Fibroblast of lung (primary cell): ENCODE measurements around the gene PPP1R1C. TPM values are rescaled to one million over a fixed set of nuclear protein-coding genes. Genes with fewer than 3 reads are reported as not detected.

Experiments used
- DNase-seq, 2 donors: peaks; one replicate each; pipeline versions ENCODE4 v3.0.0 to v3.0.0-alpha.2; 2010; ENCODE audit warnings: low read depth in 2 of 2
- H2AFZ ChIP-seq: 2 replicates; pipeline ENCODE4 v1.5.1; 2012; ENCODE audit warnings: low read length, control low read depth, inconsistent platforms
- H3K27ac ChIP-seq: 2 replicates; pipeline ENCODE4 v1.5.1; 2011; ENCODE audit warnings: low read length, control low read depth; ENCODE audit not compliant: insufficient read depth
- H3K27me3 ChIP-seq: 2 replicates; pipeline ENCODE4 v1.5.1; 2011; ENCODE audit warnings: mild to moderate bottlenecking, low read length; ENCODE audit not compliant: control insufficient read depth, insufficient read depth
- H3K36me3 ChIP-seq: 2 replicates; pipeline ENCODE4 v1.5.1; 2011; ENCODE audit warnings: low read length; ENCODE audit not compliant: control insufficient read depth, insufficient read depth
- H3K4me1 ChIP-seq: 2 replicates; pipeline ENCODE4 v1.5.1; 2011; ENCODE audit warnings: low read length; ENCODE audit not compliant: control insufficient read depth, insufficient read depth; ENCODE audit errors: extremely low read depth
- H3K4me2 ChIP-seq: 2 replicates; pipeline ENCODE4 v1.5.1; 2011; ENCODE audit warnings: low read length, control low read depth; ENCODE audit not compliant: insufficient read depth; ENCODE audit errors: extremely low read depth
- H3K4me3 ChIP-seq, 4 experiments: fragments of 200-600 bp in 1 of 4; sonication (generic) in 1 of 4; replicated peaks in 1 of 4; 2 replicates each; pipeline ENCODE4 v1.5.1; 2011 to 2016; ENCODE audit warnings: low read length in 4 of 4, low read depth in 3 of 4, mild to moderate bottlenecking in 3 of 4, control low read depth in 2 of 4, inconsistent platforms in 1 of 4, mixed read lengths in 1 of 4; ENCODE audit not compliant: insufficient read depth in 1 of 4; ENCODE audit errors: control extremely low read depth in 1 of 4
- H3K79me2 ChIP-seq: 2 replicates; pipeline ENCODE4 v1.5.1; 2012; ENCODE audit warnings: mild to moderate bottlenecking, low read length, inconsistent platforms; ENCODE audit not compliant: control insufficient read depth, insufficient read depth
- H3K9ac ChIP-seq: 2 replicates; pipeline ENCODE4 v1.5.1; 2011; ENCODE audit warnings: mild to moderate bottlenecking, low read length, control low read depth; ENCODE audit not compliant: insufficient read depth
- H3K9me3 ChIP-seq: 2 replicates; pipeline ENCODE4 v1.5.1; 2012; ENCODE audit warnings: low read depth, low read length; ENCODE audit not compliant: control insufficient read depth, insufficient read depth
- H4K20me1 ChIP-seq: 2 replicates; pipeline ENCODE4 v1.5.1; 2011; ENCODE audit warnings: low read length; ENCODE audit not compliant: control insufficient read depth, insufficient read depth; ENCODE audit errors: extremely low read depth
- EZH2 ChIP-seq: IDR thresholded peaks from 2 replicates; pipeline ENCODE4 v1.5.1; 2012; ENCODE audit warnings: low read length, control low read depth, mild to moderate bottlenecking; ENCODE audit errors: missing control alignments
- polyA plus RNA-seq, 2 donors: library from polyadenylated mRNA; depleted of rRNA in 1 of 2; stranded (reverse) in 1 of 2; unstranded in 1 of 2; fragments of >200 nt; gene quantifications; 2 replicates each; pipeline ENCODE4 v1.2.1, GENCODE V29; 2011 to 2012; ENCODE audit warnings: missing spikeins in 1 of 2
- total RNA-seq: library from RNA; depleted of rRNA; stranded (reverse); fragments of >200 nt; gene quantifications from 2 replicates; pipeline ENCODE4 v1.2.1, GENCODE V29; 2014
- TF ChIP-seq, protein P1 (sequence below), 2 donors: IDR thresholded peaks in 1 of 2; conservative IDR thresholded peaks in 1 of 2; 1 replicate in 1 of 2; 2 replicates in 1 of 2; pipeline ENCODE4 v1.5.1; 2011 to 2012; ENCODE audit warnings: low read length in 2 of 2, control low read depth in 1 of 2, inconsistent platforms in 1 of 2, low read depth in 1 of 2, mild to moderate bottlenecking in 1 of 2

Gene PPP1R1C
- total and polyA plus RNA-seq, 2 donors (not counting 1 experiment from before 2014, with no cell fraction given), result 0.50 to 0.57 TPM

DNA sequence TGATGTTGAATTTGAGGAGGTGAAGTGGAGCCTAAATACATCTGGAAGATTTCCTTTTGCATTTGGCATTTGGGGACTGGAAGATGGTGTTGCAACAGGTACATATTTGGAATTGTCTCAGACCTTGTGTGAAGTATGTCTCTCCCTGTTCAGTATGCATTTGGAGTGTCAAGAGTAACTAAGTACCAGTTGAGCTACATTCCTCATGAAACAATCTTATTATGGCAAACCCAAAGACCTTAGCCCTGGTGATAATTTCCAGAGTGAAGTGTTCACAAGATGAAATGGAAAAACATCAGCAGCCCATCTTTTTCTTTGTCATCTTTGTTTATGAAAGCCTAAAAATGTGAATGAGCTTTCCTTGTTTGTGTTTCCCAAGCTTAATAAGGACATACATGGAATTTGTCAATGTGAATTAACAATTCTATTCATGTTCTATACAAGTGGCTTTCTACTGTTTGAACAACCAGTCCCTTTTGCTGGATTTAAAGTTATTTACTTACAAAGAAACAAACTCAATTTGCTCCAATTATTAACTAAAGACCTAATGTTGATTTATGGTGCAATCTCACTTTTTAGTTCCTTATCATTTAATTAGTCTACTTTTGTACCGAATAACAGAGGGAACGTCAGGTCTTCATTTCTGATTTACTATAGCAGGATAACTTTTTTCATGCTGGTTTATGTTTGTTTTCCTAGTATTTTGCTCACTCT, 42.1 kb upstream of the PPP1R1C start:
- no peak overlapping the region for H3K27ac ChIP-seq
- H3K4me3 ChIP-seq, result no peak overlapping the region
- no peaks in the 10 kb centered on the region for H3K4me1 ChIP-seq
- DNase-seq, result no peak
- no peaks in the 10 kb centered on the region for H3K27me3 ChIP-seq
- H3K79me2 ChIP-seq, result no peaks in the 10 kb centered on the region
- no peak overlapping the region for H2AFZ ChIP-seq
- no peak for TF ChIP-seq EZH2
- TF ChIP-seq, protein P1, sequence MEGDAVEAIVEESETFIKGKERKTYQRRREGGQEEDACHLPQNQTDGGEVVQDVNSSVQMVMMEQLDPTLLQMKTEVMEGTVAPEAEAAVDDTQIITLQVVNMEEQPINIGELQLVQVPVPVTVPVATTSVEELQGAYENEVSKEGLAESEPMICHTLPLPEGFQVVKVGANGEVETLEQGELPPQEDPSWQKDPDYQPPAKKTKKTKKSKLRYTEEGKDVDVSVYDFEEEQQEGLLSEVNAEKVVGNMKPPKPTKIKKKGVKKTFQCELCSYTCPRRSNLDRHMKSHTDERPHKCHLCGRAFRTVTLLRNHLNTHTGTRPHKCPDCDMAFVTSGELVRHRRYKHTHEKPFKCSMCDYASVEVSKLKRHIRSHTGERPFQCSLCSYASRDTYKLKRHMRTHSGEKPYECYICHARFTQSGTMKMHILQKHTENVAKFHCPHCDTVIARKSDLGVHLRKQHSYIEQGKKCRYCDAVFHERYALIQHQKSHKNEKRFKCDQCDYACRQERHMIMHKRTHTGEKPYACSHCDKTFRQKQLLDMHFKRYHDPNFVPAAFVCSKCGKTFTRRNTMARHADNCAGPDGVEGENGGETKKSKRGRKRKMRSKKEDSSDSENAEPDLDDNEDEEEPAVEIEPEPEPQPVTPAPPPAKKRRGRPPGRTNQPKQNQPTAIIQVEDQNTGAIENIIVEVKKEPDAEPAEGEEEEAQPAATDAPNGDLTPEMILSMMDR (conservative IDR thresholded peaks at IDR 0.05 in 1 of 2, IDR thresholded peaks at IDR 0.05 in 1 of 2; ENCODE audit: low read depth in 1 of 2, low read length in 2 of 2), result no peak
- H3K9me3 ChIP-seq, result no peaks in the 10 kb centered on the region
- H4K20me1 ChIP-seq, result no peaks in the 10 kb centered on the region
- H3K36me3 ChIP-seq, result no peaks in the 10 kb centered on the region
- H3K4me2 ChIP-seq, result no peak overlapping the region
- H3K9ac ChIP-seq, result no peak overlapping the region

DNA sequence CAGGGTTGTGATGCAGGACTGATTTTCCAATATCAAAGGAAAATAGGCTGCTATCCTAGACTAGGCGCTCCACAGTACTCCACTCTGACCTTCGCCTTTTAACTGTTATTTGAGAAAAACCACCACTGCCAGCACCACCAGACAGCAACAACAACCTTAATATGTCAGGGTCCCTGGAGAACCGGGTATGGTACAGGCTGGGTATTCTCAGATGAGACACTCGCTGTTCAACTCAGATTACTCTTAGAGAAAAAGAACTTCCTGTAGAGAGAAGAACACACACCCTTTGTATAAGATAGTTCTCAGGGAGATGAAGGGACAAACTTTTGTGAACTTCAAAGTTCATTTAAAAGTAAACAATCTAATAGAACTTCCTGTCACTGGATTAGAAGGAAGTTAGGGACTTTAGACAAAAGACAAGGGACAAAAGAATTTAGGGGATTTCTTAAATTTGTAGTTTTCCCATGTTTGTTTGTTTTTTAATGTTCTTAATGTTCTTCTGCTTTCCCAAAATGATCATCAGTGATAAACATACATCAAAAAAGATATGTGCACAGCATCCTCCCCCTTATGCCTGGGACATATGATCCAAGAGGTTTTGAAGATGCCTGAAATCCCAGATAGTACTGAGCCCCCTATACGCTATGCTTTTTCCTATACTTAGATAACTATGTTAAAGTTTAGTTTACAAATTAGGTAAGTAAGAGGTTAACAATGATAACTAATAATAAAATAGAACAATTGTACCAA, 41.3 kb upstream of the PPP1R1C start:
- H4K20me1 ChIP-seq, result no peaks in the 10 kb centered on the region
- H3K36me3 ChIP-seq, result no peaks in the 10 kb centered on the region
- TF ChIP-seq, protein P1 (conservative IDR thresholded peaks at IDR 0.05 in 1 of 2, IDR thresholded peaks at IDR 0.05 in 1 of 2; ENCODE audit: low read depth in 1 of 2, low read length in 2 of 2), result no peak
- no peak for TF ChIP-seq EZH2
- peaks cover 3% of the 10 kb centered on the region for H3K4me1 ChIP-seq
- no peaks in the 10 kb centered on the region for H3K27me3 ChIP-seq
- no peak overlapping the region for H3K4me2 ChIP-seq
- H3K4me3 ChIP-seq, result no peak overlapping the region
- H3K79me2 ChIP-seq, result no peaks in the 10 kb centered on the region
- no peak for DNase-seq
- H3K27ac ChIP-seq, result no peak overlapping the region
- H3K9ac ChIP-seq, result no peak overlapping the region
- H3K9me3 ChIP-seq, result no peaks in the 10 kb centered on the region
- no peak overlapping the region for H2AFZ ChIP-seq

DNA sequence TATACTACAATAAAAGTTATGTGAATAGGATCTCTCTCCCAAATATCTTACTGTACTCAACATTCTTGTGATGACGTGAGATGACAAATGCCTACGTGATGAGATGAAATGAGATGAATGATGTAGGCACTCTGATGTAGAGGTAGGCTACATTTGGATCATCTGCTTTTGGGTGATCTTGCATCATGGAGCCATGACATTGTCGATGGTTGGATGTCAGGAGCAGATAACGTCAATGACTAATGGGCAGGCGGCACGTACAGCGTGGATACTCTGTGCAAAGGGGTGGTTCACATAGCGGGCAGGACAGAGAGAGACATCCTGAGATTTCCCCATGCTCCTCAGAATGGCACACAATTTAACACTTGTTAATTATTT, 40.8 kb upstream of the PPP1R1C start:
- Histone ChIP-seq H3K4me1 (peaks cover 6% of the 10 kb centered on the region), H3K4me2 (no peak overlapping the region), H3K4me3 (no peak overlapping the region), H3K79me2 (no peaks in the 10 kb centered on the region), H3K9me3 (no peaks in the 10 kb centered on the region), H2AFZ (no peak overlapping the region), H3K27me3 (no peaks in the 10 kb centered on the region), H3K36me3 (no peaks in the 10 kb centered on the region), H3K9ac (no peak overlapping the region), H3K27ac (no peak overlapping the region), H4K20me1 (no peaks in the 10 kb centered on the region)
- TF ChIP-seq EZH2, result no peak
- TF ChIP-seq, protein P1 (conservative IDR thresholded peaks at IDR 0.05 in 1 of 2, IDR thresholded peaks at IDR 0.05 in 1 of 2; ENCODE audit: low read depth in 1 of 2, low read length in 2 of 2), result no peak
- no peak for DNase-seq
